Measurements from ENCODE around the gene SPINT3. TPM values are rescaled to one million over a fixed set of nuclear protein-coding genes. Genes with fewer than 3 reads are reported as not detected.

SPINT3 gene
- total RNA-seq, 4 donors from 2014 or later, result not detected

DNA sequence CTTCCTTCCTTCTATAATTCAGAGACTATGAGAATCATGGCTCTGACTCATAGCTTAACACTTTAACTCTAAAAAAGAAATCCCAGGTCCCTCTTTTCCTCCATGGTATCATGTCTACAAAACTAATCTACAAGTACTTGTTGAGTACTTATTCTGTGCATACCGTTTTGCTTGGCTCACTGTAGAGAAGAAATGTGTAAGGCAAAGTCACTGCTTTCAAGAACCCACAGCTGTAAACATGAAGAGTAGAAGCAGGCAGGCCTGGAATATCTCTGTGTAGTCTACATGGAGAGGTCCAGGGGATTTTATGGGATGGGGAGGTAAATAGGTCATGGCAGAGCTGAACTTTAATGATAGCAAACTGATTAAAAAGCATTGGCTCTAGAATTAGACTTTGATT is 13.8 kb downstream of the SPINT3 start:
- intact Hi-C loops (cut with DNase I; ENCODE audit: low total_unique reads), result no loop called here
- in situ Hi-C loops (cut with MboI; ENCODE audit: low sequenced_read_pairs in 4 of 4), result loop anchor here in 1 of 4 donors (25.0 kb wide), 1 partner anchor 961 kb away; no protein-coding TSS in a partner anchor
- Histone ChIP-seq H3K4me3 (no peak overlapping the region), H3K36me3 (no peaks in the 10 kb centered on the region), H3K27ac (no peak overlapping the region), H3K4me1 (no peaks in the 10 kb centered on the region), H3K27me3 (no peaks in the 10 kb centered on the region), H3K9me3 (no peaks in the 10 kb centered on the region)
- no peak for TF ChIP-seq POLR2A (IDR thresholded peaks at IDR 0.05)
- TF ChIP-seq, protein P1, sequence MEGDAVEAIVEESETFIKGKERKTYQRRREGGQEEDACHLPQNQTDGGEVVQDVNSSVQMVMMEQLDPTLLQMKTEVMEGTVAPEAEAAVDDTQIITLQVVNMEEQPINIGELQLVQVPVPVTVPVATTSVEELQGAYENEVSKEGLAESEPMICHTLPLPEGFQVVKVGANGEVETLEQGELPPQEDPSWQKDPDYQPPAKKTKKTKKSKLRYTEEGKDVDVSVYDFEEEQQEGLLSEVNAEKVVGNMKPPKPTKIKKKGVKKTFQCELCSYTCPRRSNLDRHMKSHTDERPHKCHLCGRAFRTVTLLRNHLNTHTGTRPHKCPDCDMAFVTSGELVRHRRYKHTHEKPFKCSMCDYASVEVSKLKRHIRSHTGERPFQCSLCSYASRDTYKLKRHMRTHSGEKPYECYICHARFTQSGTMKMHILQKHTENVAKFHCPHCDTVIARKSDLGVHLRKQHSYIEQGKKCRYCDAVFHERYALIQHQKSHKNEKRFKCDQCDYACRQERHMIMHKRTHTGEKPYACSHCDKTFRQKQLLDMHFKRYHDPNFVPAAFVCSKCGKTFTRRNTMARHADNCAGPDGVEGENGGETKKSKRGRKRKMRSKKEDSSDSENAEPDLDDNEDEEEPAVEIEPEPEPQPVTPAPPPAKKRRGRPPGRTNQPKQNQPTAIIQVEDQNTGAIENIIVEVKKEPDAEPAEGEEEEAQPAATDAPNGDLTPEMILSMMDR (IDR thresholded peaks at IDR 0.05 in 4 of 5, conservative IDR thresholded peaks at IDR 0.05 in 1 of 5), result no peak
- ATAC-seq (no peak), DNase-seq (no peak)

GRCh38 chr20:45500022-45500421 is 15.4 kb downstream of the SPINT3 start:
- no peak for TF ChIP-seq POLR2A (IDR thresholded peaks at IDR 0.05)
- TF ChIP-seq, protein P1 (IDR thresholded peaks at IDR 0.05 in 4 of 5, conservative IDR thresholded peaks at IDR 0.05 in 1 of 5), result no peak
- H3K4me3 ChIP-seq, result no peak overlapping the region
- intact Hi-C loops (cut with DNase I; ENCODE audit: low total_unique reads), result no loop called here
- H3K9me3 ChIP-seq, result no peaks in the 10 kb centered on the region
- no peaks in the 10 kb centered on the region for H3K4me1 ChIP-seq
- no peaks in the 10 kb centered on the region for H3K36me3 ChIP-seq
- no peak for DNase-seq
- no peak for ATAC-seq
- in situ Hi-C loops (cut with MboI; ENCODE audit: low sequenced_read_pairs in 4 of 4), result loop anchor here in 1 of 4 donors (25.0 kb wide), 1 partner anchor 962 kb away; no protein-coding TSS in a partner anchor
- peaks cover 0 to 2% (median 0%) of the 10 kb centered on the region in 3 donors for H3K27me3 ChIP-seq
- no peak overlapping the region for H3K27ac ChIP-seq

DNA sequence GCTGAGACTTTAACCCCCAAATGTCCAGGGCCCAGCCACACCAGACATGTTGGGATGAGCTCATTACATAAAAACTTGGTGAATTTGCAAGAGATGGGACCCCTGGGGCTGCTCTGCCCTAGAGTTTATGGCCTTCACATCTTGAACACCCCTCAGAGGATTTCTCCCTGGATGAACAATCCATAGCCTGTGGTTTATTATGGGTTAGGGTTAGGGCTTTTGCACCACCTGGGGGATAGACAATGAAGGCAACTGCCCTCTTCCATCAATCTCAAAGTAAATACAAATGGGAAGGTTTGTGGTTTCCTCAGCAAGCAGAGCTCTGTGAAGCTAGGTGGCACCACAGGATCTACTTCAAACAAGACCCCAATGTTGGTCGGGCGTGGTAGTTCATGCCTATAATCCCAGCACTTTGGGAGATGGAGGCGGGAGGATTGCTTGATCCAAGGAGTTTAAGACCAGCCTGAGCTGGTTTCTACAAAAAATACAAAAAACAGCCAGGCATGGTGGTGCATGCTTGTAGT is 17.4 kb downstream of the SPINT3 start:
- Histone ChIP-seq H3K27ac (no peak overlapping the region), H3K9me3 (no peaks in the 10 kb centered on the region), H3K4me1 (no peaks in the 10 kb centered on the region), H3K27me3 (peaks cover 0 to 2% (median 0%) of the 10 kb centered on the region in 3 donors), H3K4me3 (no peak overlapping the region), H3K36me3 (no peaks in the 10 kb centered on the region)
- ATAC-seq (no peak), DNase-seq (no peak)
- intact Hi-C loops (cut with DNase I; ENCODE audit: low total_unique reads) (no loop called here), in situ Hi-C loops (cut with MboI; ENCODE audit: low sequenced_read_pairs in 4 of 4) (no loop called here)
- TF ChIP-seq POLR2A (IDR thresholded peaks at IDR 0.05), result no peak
- TF ChIP-seq, protein P1 (IDR thresholded peaks at IDR 0.05 in 4 of 5, conservative IDR thresholded peaks at IDR 0.05 in 1 of 5), result no peak

GRCh38 chr20:45496166-45496565 is 19.3 kb downstream of the SPINT3 start:
- Histone ChIP-seq H3K4me3 (no peak overlapping the region), H3K36me3 (no peaks in the 10 kb centered on the region), H3K9me3 (no peaks in the 10 kb centered on the region), H3K27me3 (peaks cover 0 to 2% (median 0%) of the 10 kb centered on the region in 3 donors), H3K4me1 (no peaks in the 10 kb centered on the region), H3K27ac (no peak overlapping the region)
- DNase-seq (no peak), ATAC-seq (no peak)
- TF ChIP-seq, protein P1 (IDR thresholded peaks at IDR 0.05 in 4 of 5, conservative IDR thresholded peaks at IDR 0.05 in 1 of 5), result no peak
- TF ChIP-seq POLR2A (IDR thresholded peaks at IDR 0.05), result no peak
- intact Hi-C loops (cut with DNase I; ENCODE audit: low total_unique reads), result no loop called here
- in situ Hi-C loops (cut with MboI; ENCODE audit: low sequenced_read_pairs in 4 of 4), result no loop called here

DNA sequence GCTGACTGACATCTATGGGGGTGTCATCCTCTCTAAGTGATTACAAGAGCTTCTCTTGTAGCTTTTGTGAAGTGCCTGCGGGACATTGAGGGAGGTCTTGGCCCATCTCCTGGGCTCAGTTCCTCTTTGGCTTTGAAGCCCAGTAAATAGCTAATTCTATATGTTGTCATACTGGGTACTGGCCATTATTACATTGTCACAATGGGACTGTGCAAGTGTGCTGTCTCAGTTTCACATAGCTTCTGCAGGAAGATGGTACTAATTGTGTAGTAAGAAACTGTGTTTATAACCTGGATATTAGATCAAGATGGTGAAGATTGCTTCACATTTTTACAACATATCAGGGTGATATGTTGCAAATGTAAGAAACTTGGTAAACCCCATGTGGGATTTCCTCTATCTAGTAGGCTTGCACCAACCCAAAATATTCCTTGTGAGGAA is 19.9 kb downstream of the SPINT3 start:
- in situ Hi-C loops (cut with MboI; ENCODE audit: low sequenced_read_pairs in 4 of 4) (no loop called here), intact Hi-C loops (cut with DNase I; ENCODE audit: low total_unique reads) (no loop called here)
- DNase-seq, result no peak
- Histone ChIP-seq H3K4me3 (no peak overlapping the region), H3K36me3 (no peaks in the 10 kb centered on the region), H3K27me3 (peaks cover 0 to 2% (median 0%) of the 10 kb centered on the region in 3 donors), H3K4me1 (no peaks in the 10 kb centered on the region), H3K9me3 (no peaks in the 10 kb centered on the region), H3K27ac (no peak overlapping the region)
- TF ChIP-seq, protein P1 (IDR thresholded peaks at IDR 0.05 in 4 of 5, conservative IDR thresholded peaks at IDR 0.05 in 1 of 5), result no peak
- TF ChIP-seq POLR2A (IDR thresholded peaks at IDR 0.05), result no peak
- no peak for ATAC-seq

All from gastrocnemius medialis (tissue), 4 donors.